ENCODE data around the gene LCE1D. TPM values are rescaled to one million over a fixed set of nuclear protein-coding genes. Genes with fewer than 3 reads are reported as not detected.

Gene LCE1D
- total RNA-seq, 1 experiment from 2014 or later: not detected

DNA sequence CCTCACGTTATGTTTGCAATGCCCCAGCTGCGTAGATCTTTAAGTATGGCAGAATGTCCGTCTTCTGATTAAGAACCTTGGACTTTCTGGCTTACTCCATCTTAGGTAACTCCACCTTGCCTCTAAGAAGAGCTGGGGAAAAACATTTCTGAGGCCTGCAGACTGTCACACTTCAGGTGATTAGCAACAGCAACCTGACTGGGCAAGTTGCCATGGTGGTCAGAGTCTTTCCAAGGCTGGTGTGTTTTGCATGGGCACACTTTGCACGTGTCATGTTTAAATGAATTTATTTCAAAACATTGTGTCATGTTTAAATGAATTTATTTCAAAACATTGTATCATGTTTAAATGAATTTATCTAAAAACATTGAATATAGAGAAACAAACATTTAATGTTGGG is 37.9 kb upstream of the LCE1D start:
- Histone ChIP-seq H3K4me3 (ENCODE audit: low read depth in 2 of 2, low read length in 2 of 2) (no peak overlapping the region), H3K36me3 (ENCODE audit: control insufficient read depth, insufficient read depth, low read length) (no peaks in the 10 kb centered on the region), H3K27ac (ENCODE audit: low read length) (no peak overlapping the region), H3K9me3 (ENCODE audit: control insufficient read depth, insufficient read depth, low read depth, low read length) (no peaks in the 10 kb centered on the region), H3K27me3 (ENCODE audit: control insufficient read depth, insufficient read depth, low read length) (no peaks in the 10 kb centered on the region), H3K4me1 (ENCODE audit: control insufficient read depth, insufficient read depth, low read length) (no peaks in the 10 kb centered on the region)
- ATAC-seq (no peak), DNase-seq (ENCODE audit: low read depth, low spot score) (no peak)
- TF ChIP-seq SIN3A (IDR thresholded peaks at IDR 0.05; ENCODE audit: borderline replicate concordance, insufficient read depth, low read depth, low read length) (no peak), TCF7L2 (IDR thresholded peaks at IDR 0.05; ENCODE audit: low read depth, low read length) (no peak), POLR2AphosphoS5 (IDR thresholded peaks at IDR 0.05; ENCODE audit: low read depth, low read length) (no peak)
- TF ChIP-seq, protein P1, sequence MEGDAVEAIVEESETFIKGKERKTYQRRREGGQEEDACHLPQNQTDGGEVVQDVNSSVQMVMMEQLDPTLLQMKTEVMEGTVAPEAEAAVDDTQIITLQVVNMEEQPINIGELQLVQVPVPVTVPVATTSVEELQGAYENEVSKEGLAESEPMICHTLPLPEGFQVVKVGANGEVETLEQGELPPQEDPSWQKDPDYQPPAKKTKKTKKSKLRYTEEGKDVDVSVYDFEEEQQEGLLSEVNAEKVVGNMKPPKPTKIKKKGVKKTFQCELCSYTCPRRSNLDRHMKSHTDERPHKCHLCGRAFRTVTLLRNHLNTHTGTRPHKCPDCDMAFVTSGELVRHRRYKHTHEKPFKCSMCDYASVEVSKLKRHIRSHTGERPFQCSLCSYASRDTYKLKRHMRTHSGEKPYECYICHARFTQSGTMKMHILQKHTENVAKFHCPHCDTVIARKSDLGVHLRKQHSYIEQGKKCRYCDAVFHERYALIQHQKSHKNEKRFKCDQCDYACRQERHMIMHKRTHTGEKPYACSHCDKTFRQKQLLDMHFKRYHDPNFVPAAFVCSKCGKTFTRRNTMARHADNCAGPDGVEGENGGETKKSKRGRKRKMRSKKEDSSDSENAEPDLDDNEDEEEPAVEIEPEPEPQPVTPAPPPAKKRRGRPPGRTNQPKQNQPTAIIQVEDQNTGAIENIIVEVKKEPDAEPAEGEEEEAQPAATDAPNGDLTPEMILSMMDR (IDR thresholded peaks at IDR 0.05): no peak
- TF ChIP-seq, protein P2, sequence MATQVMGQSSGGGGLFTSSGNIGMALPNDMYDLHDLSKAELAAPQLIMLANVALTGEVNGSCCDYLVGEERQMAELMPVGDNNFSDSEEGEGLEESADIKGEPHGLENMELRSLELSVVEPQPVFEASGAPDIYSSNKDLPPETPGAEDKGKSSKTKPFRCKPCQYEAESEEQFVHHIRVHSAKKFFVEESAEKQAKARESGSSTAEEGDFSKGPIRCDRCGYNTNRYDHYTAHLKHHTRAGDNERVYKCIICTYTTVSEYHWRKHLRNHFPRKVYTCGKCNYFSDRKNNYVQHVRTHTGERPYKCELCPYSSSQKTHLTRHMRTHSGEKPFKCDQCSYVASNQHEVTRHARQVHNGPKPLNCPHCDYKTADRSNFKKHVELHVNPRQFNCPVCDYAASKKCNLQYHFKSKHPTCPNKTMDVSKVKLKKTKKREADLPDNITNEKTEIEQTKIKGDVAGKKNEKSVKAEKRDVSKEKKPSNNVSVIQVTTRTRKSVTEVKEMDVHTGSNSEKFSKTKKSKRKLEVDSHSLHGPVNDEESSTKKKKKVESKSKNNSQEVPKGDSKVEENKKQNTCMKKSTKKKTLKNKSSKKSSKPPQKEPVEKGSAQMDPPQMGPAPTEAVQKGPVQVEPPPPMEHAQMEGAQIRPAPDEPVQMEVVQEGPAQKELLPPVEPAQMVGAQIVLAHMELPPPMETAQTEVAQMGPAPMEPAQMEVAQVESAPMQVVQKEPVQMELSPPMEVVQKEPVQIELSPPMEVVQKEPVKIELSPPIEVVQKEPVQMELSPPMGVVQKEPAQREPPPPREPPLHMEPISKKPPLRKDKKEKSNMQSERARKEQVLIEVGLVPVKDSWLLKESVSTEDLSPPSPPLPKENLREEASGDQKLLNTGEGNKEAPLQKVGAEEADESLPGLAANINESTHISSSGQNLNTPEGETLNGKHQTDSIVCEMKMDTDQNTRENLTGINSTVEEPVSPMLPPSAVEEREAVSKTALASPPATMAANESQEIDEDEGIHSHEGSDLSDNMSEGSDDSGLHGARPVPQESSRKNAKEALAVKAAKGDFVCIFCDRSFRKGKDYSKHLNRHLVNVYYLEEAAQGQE (IDR thresholded peaks at IDR 0.05; ENCODE audit: insufficient read depth in 1 of 2, low read depth in 2 of 2, low read length in 1 of 2): no peak
- intact Hi-C loops (cut with micrococcal nuclease; ENCODE audit: unreplicated experiment): no loop called here
- ChIA-PET POLR2A (no interaction called here), CTCF (no interaction called here)
- in situ Hi-C loops (cut with HindIII; ENCODE audit: low pct_unique_long_range_greater_than_20kb, low sequenced_read_pairs): no loop called here
- BruUV-seq (replicated peaks): no TSS peak

DNA sequence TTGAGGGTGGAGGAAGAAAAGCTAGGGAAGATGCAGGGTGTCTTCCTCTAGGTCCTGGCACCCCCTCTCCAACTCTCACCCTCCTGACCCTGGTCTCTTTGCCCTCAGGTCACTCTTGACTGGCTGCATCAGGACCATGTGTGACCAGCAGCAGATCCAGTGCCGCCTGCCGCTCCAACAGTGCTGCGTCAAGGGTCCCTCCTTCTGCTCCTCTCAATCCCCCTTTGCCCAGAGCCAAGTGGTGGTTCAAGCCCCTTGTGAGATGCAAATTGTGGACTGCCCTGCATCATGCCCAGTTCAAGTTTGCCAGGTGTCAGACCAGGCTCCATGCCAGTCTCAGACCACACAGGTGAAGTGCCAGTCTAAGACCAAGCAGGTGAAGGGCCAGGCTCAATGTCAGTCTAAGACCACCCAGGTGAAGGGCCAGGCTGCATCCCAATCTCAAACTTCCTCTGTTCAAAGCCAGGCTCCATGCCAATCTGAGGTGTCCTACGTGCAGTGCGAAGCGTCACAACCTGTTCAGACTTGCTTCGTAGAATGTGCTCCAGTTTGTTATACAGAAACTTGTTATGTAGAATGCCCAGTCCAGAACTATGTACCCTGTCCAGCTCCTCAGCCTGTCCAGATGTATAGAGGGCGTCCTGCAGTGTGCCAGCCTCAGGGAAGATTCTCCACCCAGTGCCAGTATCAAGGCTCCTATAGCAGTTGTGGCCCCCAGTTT is 36.9 kb upstream of the LCE1D start:
- Histone ChIP-seq H3K9me3 (ENCODE audit: control insufficient read depth, insufficient read depth, low read depth, low read length) (no peaks in the 10 kb centered on the region), H3K27ac (ENCODE audit: low read length) (no peak overlapping the region), H3K36me3 (ENCODE audit: control insufficient read depth, insufficient read depth, low read length) (no peaks in the 10 kb centered on the region), H3K4me3 (ENCODE audit: low read depth in 2 of 2, low read length in 2 of 2) (no peak overlapping the region), H3K4me1 (ENCODE audit: control insufficient read depth, insufficient read depth, low read length) (no peaks in the 10 kb centered on the region), H3K27me3 (ENCODE audit: control insufficient read depth, insufficient read depth, low read length) (no peaks in the 10 kb centered on the region)
- intact Hi-C loops (cut with micrococcal nuclease; ENCODE audit: unreplicated experiment): no loop called here
- TF ChIP-seq TCF7L2 (IDR thresholded peaks at IDR 0.05; ENCODE audit: low read depth, low read length) (no peak), SIN3A (IDR thresholded peaks at IDR 0.05; ENCODE audit: borderline replicate concordance, insufficient read depth, low read depth, low read length) (no peak), POLR2AphosphoS5 (IDR thresholded peaks at IDR 0.05; ENCODE audit: low read depth, low read length) (no peak)
- TF ChIP-seq, protein P2 (IDR thresholded peaks at IDR 0.05; ENCODE audit: insufficient read depth in 1 of 2, low read depth in 2 of 2, low read length in 1 of 2): no peak
- TF ChIP-seq, protein P1 (IDR thresholded peaks at IDR 0.05): no peak
- CTCF ChIA-PET: no interaction called here
- ATAC-seq: no peak
- POLR2A ChIA-PET: no interaction called here
- no peak for DNase-seq (ENCODE audit: low read depth, low spot score)
- BruUV-seq (replicated peaks): no TSS peak
- in situ Hi-C loops (cut with HindIII; ENCODE audit: low pct_unique_long_range_greater_than_20kb, low sequenced_read_pairs): no loop called here
